HCT116 (cell line): ENCODE measurements around the gene NDOR1. TPM values are rescaled to one million over a fixed set of nuclear protein-coding genes. Genes with fewer than 3 reads are reported as not detected.

ENCODE experiments used
- ATAC-seq: fragments of 200-7000 bp; cut with Tn5 transposase; 2 replicates; pipeline ENCODE4 v1.9.1; 2020; ENCODE audit warnings: mild to moderate bottlenecking, moderate library complexity
- BruUV-seq: library from RNA; stranded (reverse); fragments of 400-500 nt; replicated peaks from 2 replicates; lab custom pipeline; 2021; lab: Mats Ljungman, UMichigan
- CTCF ChIA-PET: fragments of 300-600 bp; sonication (Branson Sonifier 250); formaldehyde crosslinking; loops from one replicate; lab custom pipeline; 2021; ENCODE audit warnings: antibody characterized with exemption; lab: Charles Lee
- POLR2A ChIA-PET: fragments of 300-600, 350-600 bp; sonication (Branson Sonifier 250); formaldehyde crosslinking; loops from one replicate; lab custom pipeline; 2021; ENCODE audit warnings: antibody characterized with exemption; lab: Charles Lee
- RAD21 ChIA-PET, 2 experiments: fragments of 300-600 bp; sonication (Branson Sonifier 250); formaldehyde crosslinking; loops; one replicate each; lab custom pipeline; 2023; ENCODE audit warnings: low total read pairs in 2 of 2; ENCODE audit not compliant: uncharacterized antibody in 2 of 2, unreplicated experiment in 2 of 2, low non-redundant PET in 1 of 2; lab: Charles Lee
- DNase-seq: peaks from one replicate; pipeline ENCODE4 v3.0.0-alpha.2; 2010; ENCODE audit warnings: low read depth, low spot score
- H2AFZ ChIP-seq: fragments of 200-600 bp; shearing (Covaris generic), sonication (generic); 2 replicates; pipeline ENCODE4 v1.6.1; 2017; ENCODE audit warnings: low read depth, mixed run types, mixed read lengths, antibody characterized with exemption, low read length; ENCODE audit not compliant: poor library complexity, severe bottlenecking
- H3K27ac ChIP-seq: 2 replicates; pipeline ENCODE4 v1.5.1; 2012; ENCODE audit warnings: low read depth, low read length
- H3K27me3 ChIP-seq: fragments of 200-600 bp; sonication (generic); 2 replicates; pipeline ENCODE4 v1.6.1; 2016; ENCODE audit warnings: mixed run types, low read length, mixed read lengths; ENCODE audit not compliant: insufficient read depth
- H3K36me3 ChIP-seq, 2 experiments: fragments of 200-500 bp in 1 of 2; fragments of 200-600 bp in 1 of 2; sonication (Bioruptor generic) in 1 of 2; sonication (generic) in 1 of 2; 2 replicates each; pipeline versions ENCODE4 v1.5.1 to v1.6.1; 2014 to 2016; ENCODE audit warnings: low read length in 2 of 2, inconsistent platforms in 1 of 2, mixed read lengths in 1 of 2, mixed run types in 1 of 2; ENCODE audit not compliant: insufficient read depth in 2 of 2, control insufficient read depth in 1 of 2
- H3K4me1 ChIP-seq, 2 experiments: fragments of 200-600 bp in 1 of 2; sonication (generic) in 1 of 2; 2 replicates each; pipeline versions ENCODE4 v1.5.1 to v1.6.1; 2012 to 2017; ENCODE audit warnings: low read length in 2 of 2, inconsistent platforms in 1 of 2, mild to moderate bottlenecking in 1 of 2, mixed read lengths in 1 of 2, mixed run types in 1 of 2, moderate library complexity in 1 of 2; ENCODE audit not compliant: insufficient read depth in 2 of 2, control insufficient read depth in 1 of 2
- H3K4me2 ChIP-seq: fragments of 200-600 bp; sonication (generic); 2 replicates; pipeline ENCODE4 v1.6.1; 2017; ENCODE audit warnings: mixed run types, low read length, mixed read lengths
- H3K4me3 ChIP-seq, 2 experiments: fragments of 200-600 bp in 1 of 2; sonication (generic) in 1 of 2; replicated peaks in 1 of 2; 2 replicates each; pipeline ENCODE4 v1.5.1; 2011 to 2016; ENCODE audit warnings: low read length in 2 of 2, control low read depth in 1 of 2, low read depth in 1 of 2, mild to moderate bottlenecking in 1 of 2, mixed read lengths in 1 of 2, mixed run types in 1 of 2
- H3K79me2 ChIP-seq: fragments of 200-600 bp; sonication (generic); 2 replicates; pipeline ENCODE4 v1.6.1; 2017; ENCODE audit warnings: mild to moderate bottlenecking, mixed run types, low read length, moderate library complexity, mixed read lengths; ENCODE audit not compliant: insufficient read depth
- H3K9ac ChIP-seq: fragments of 200-600 bp; sonication (generic); 2 replicates; pipeline ENCODE4 v1.6.1; 2016; ENCODE audit warnings: low read length, mixed read lengths
- H3K9me2 ChIP-seq: fragments of 200-600 bp; sonication (generic), shearing (Covaris generic); 2 replicates; pipeline ENCODE4 v1.6.1; 2017; ENCODE audit warnings: mixed run types, mild to moderate bottlenecking, moderate library complexity; ENCODE audit not compliant: insufficient read depth
- H3K9me3 ChIP-seq, 2 experiments: fragments of 200-500 bp in 1 of 2; fragments of 200-600 bp in 1 of 2; sonication (Bioruptor generic) in 1 of 2; sonication (generic) in 1 of 2; 2 replicates each; pipeline ENCODE4 v1.6.1; 2014 to 2017; ENCODE audit warnings: low read length in 2 of 2, mixed read lengths in 2 of 2, inconsistent platforms in 1 of 2, low read depth in 1 of 2, mild to moderate bottlenecking in 1 of 2, mixed run types in 1 of 2, moderate library complexity in 1 of 2; ENCODE audit not compliant: control insufficient read depth in 1 of 2, insufficient read depth in 1 of 2
- H4K20me1 ChIP-seq: fragments of 200-600 bp; sonication (generic), shearing (Covaris generic); 2 replicates; pipeline ENCODE4 v1.6.1; 2017; ENCODE audit warnings: mixed run types, mild to moderate bottlenecking, moderate library complexity; ENCODE audit not compliant: insufficient read depth
- CBX3 ChIP-seq: IDR thresholded peaks from 2 replicates; pipeline ENCODE4 v1.6.1; 2012; ENCODE audit warnings: low read depth
- CEBPB ChIP-seq: IDR thresholded peaks from 2 replicates; pipeline ENCODE4 v1.6.1; 2012; ENCODE audit warnings: low read depth
- CTCF ChIP-seq, 3 experiments: fragments of 200-600 bp in 1 of 3; sonication (generic) in 1 of 3; IDR thresholded peaks in 2 of 3; conservative IDR thresholded peaks in 1 of 3; 2 replicates each; pipeline ENCODE4 v1.5.1; 2012 to 2017; ENCODE audit warnings: low read depth in 2 of 3, low read length in 2 of 3, antibody characterized with exemption in 1 of 3, borderline replicate concordance in 1 of 3, control low read depth in 1 of 3, mild to moderate bottlenecking in 1 of 3, mixed read lengths in 1 of 3, mixed run types in 1 of 3, moderate library complexity in 1 of 3; ENCODE audit not compliant: insufficient read depth in 1 of 3
- EGR1 ChIP-seq: IDR thresholded peaks from 2 replicates; pipeline ENCODE4 v1.6.1; 2012; ENCODE audit warnings: low read depth
- EZH2 ChIP-seq: fragments of 200-600 bp; sonication (generic); IDR thresholded peaks from 2 replicates; pipeline ENCODE4 v1.6.1; 2017; ENCODE audit warnings: antibody characterized with exemption, mixed run types
- EZH2phosphoT487 ChIP-seq: fragments of 200-600 bp; IDR thresholded peaks from 2 replicates; pipeline ENCODE4 v1.6.1; 2018; ENCODE audit warnings: antibody characterized with exemption, borderline replicate concordance
- JUND ChIP-seq: IDR thresholded peaks from 2 replicates; pipeline ENCODE4 v1.6.1; 2012
- MAX ChIP-seq: IDR thresholded peaks from 2 replicates; pipeline ENCODE4 v1.6.1; 2012
- POLR2A ChIP-seq: IDR thresholded peaks from 2 replicates; pipeline ENCODE4 v1.7.0; 2011; ENCODE audit warnings: borderline replicate concordance; ENCODE audit not compliant: insufficient read depth, insufficient read length; ENCODE audit errors: extremely low read depth
- POLR2AphosphoS5 ChIP-seq: IDR thresholded peaks from 2 replicates; pipeline ENCODE4 v1.6.1; 2011; ENCODE audit warnings: mild to moderate bottlenecking, low read depth, low read length, moderate library complexity
- RAD21 ChIP-seq: IDR thresholded peaks from 2 replicates; pipeline ENCODE4 v1.6.1; 2012; ENCODE audit warnings: low read depth, mild to moderate bottlenecking
- REST ChIP-seq: IDR thresholded peaks from 2 replicates; pipeline ENCODE4 v1.6.1; 2012; ENCODE audit warnings: low read depth
- SIN3A ChIP-seq: IDR thresholded peaks from 2 replicates; pipeline ENCODE4 v1.6.1; 2012; ENCODE audit warnings: low read depth
- SP1 ChIP-seq: IDR thresholded peaks from 2 replicates; pipeline ENCODE4 v1.6.1; 2012; ENCODE audit warnings: low read depth
- SRF ChIP-seq: IDR thresholded peaks from 2 replicates; pipeline ENCODE4 v1.6.1; 2012; ENCODE audit warnings: low read depth
- TCF7L2 ChIP-seq: IDR thresholded peaks from 2 replicates; pipeline ENCODE4 v1.7.0; 2011; ENCODE audit warnings: borderline replicate concordance, inconsistent platforms; ENCODE audit not compliant: insufficient read depth, insufficient read length; ENCODE audit errors: extremely low read depth
- YY1 ChIP-seq: IDR thresholded peaks from 2 replicates; pipeline ENCODE4 v1.6.1; 2011; ENCODE audit warnings: low read length, low read depth, moderate library complexity, mild to moderate bottlenecking; ENCODE audit not compliant: insufficient replicate concordance; ENCODE audit errors: extremely low read depth
- ZNF274 ChIP-seq: fragments of 200-500 bp; sonication (Bioruptor generic); IDR thresholded peaks from 2 replicates; pipeline ENCODE4 v1.6.1; 2014; ENCODE audit warnings: mild to moderate bottlenecking, low read depth, low read length, inconsistent platforms
- intact Hi-C: fragments of 100-400 bp; cut with micrococcal nuclease; formaldehyde crosslinking; loops from 2 replicates; pipeline ENCODE4 v1.10.0; 2022
- total RNA-seq: library from RNA; stranded (reverse); gene quantifications from one replicate; pipeline ENCODE4 v1.2.1, GENCODE V29; 2021; ENCODE audit not compliant: unreplicated experiment

The NDOR1 gene
- total RNA-seq, 1 experiment from 2014 or later = 28.4 TPM

GRCh38 chr9:137233143-137233980, 27.9 kb downstream of the NDOR1 start:
- DNase-seq (no peak), ATAC-seq (no peak)
- Histone ChIP-seq H3K9me3 (no peaks in the 10 kb centered on the region), H3K4me1 (peaks cover 23 to 38% of the 10 kb centered on the region in 2 experiments), H3K36me3 (no peaks in the 10 kb centered on the region), H3K79me2 (no peaks in the 10 kb centered on the region; the same call in 1 of the 2 replicates), H3K4me2 (no peak overlapping the region), H3K9ac (no peak overlapping the region), H2AFZ (no peak overlapping the region), H3K4me3 (no peak overlapping the region), H3K27me3 (no peaks in the 10 kb centered on the region), H4K20me1 (no peaks in the 10 kb centered on the region), H3K9me2 (no peaks in the 10 kb centered on the region), H3K27ac (no peak overlapping the region)
- RAD21 ChIA-PET = no interaction called here
- BruUV-seq = no TSS peak
- POLR2A ChIA-PET = no interaction called here
- CTCF ChIA-PET = no interaction called here
- intact Hi-C loops = no loop called here
- TF ChIP-seq RAD21 = no peak
- no peak for TF ChIP-seq MAX
- no peak for TF ChIP-seq EZH2
- no peak for TF ChIP-seq REST
- no peak for TF ChIP-seq JUND
- no peak for TF ChIP-seq SIN3A
- TF ChIP-seq POLR2A = no peak
- no peak for TF ChIP-seq POLR2AphosphoS5
- TF ChIP-seq CTCF (IDR thresholded peaks at IDR 0.05 in 2 of 3, conservative IDR thresholded peaks at IDR 0.05 in 1 of 3; ENCODE audit: borderline replicate concordance in 1 of 3, insufficient read depth in 1 of 3, low read depth in 2 of 3, low read length in 2 of 3) = no peak
- no peak for TF ChIP-seq TCF7L2
- TF ChIP-seq EGR1 = no peak
- no peak for TF ChIP-seq CEBPB
- no peak for TF ChIP-seq ZNF274
- TF ChIP-seq SP1 = no peak
- no peak for TF ChIP-seq CBX3
- no peak for TF ChIP-seq EZH2phosphoT487
- TF ChIP-seq YY1 = no peak
- TF ChIP-seq SRF = no peak
